ENCODE results near the gene RIC8B. TPM values are rescaled to one million over a fixed set of nuclear protein-coding genes. Genes with fewer than 3 reads are reported as not detected.

RIC8B gene
- total RNA-seq, 1 donor from 2014 or later, result 5.8 TPM

- H3K4me3 Mint-ChIP-seq, result no peak overlapping the region
Measured at GRCh38 chr12:106767206-106767605, 7.3 kb upstream of the RIC8B start.

GRCh38 chr12:106767954-106768822, 6.3 kb upstream of the RIC8B start:
- peaks cover 17% of the 10 kb centered on the region for H3K27me3 Mint-ChIP-seq
- no peaks in the 10 kb centered on the region for H3K4me1 Mint-ChIP-seq
- ATAC-seq (ENCODE audit: low read depth) (no peak), DNase-seq (no peak)
- CTCF ChIA-PET, result no interaction called here
- TF ChIP-seq, protein P1, sequence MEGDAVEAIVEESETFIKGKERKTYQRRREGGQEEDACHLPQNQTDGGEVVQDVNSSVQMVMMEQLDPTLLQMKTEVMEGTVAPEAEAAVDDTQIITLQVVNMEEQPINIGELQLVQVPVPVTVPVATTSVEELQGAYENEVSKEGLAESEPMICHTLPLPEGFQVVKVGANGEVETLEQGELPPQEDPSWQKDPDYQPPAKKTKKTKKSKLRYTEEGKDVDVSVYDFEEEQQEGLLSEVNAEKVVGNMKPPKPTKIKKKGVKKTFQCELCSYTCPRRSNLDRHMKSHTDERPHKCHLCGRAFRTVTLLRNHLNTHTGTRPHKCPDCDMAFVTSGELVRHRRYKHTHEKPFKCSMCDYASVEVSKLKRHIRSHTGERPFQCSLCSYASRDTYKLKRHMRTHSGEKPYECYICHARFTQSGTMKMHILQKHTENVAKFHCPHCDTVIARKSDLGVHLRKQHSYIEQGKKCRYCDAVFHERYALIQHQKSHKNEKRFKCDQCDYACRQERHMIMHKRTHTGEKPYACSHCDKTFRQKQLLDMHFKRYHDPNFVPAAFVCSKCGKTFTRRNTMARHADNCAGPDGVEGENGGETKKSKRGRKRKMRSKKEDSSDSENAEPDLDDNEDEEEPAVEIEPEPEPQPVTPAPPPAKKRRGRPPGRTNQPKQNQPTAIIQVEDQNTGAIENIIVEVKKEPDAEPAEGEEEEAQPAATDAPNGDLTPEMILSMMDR (IDR thresholded peaks at IDR 0.05), result no peak
- no peak overlapping the region for H3K27ac Mint-ChIP-seq
- H3K36me3 Mint-ChIP-seq (ENCODE audit: low read depth), result no peaks in the 10 kb centered on the region
- POLR2A ChIA-PET, result no interaction called here
- H3K4me3 Mint-ChIP-seq, result no peak overlapping the region
- intact Hi-C loops (cut with micrococcal nuclease), result no loop called here
- H3K9me3 Mint-ChIP-seq, result no peaks in the 10 kb centered on the region

More at GRCh38 chr12:106767206-106767605, 7.3 kb upstream of the RIC8B start:
- no peaks in the 10 kb centered on the region for H3K4me1 Mint-ChIP-seq
- DNase-seq (no peak), ATAC-seq (ENCODE audit: low read depth) (no peak)
- POLR2A ChIA-PET, result interaction anchor here (0.7 kb wide), 1 partner anchor 12 kb away, joined by 8 read pairs; no protein-coding TSS in a partner anchor
- TF ChIP-seq, protein P1 (IDR thresholded peaks at IDR 0.05), result no peak
- no peak overlapping the region for H3K27ac Mint-ChIP-seq
- CTCF ChIA-PET, result no interaction called here
- H3K9me3 Mint-ChIP-seq, result no peaks in the 10 kb centered on the region
- intact Hi-C loops (cut with micrococcal nuclease), result no loop called here
- no peaks in the 10 kb centered on the region for H3K36me3 Mint-ChIP-seq (ENCODE audit: low read depth)
- H3K27me3 Mint-ChIP-seq, result peaks cover 17% of the 10 kb centered on the region

DNA sequence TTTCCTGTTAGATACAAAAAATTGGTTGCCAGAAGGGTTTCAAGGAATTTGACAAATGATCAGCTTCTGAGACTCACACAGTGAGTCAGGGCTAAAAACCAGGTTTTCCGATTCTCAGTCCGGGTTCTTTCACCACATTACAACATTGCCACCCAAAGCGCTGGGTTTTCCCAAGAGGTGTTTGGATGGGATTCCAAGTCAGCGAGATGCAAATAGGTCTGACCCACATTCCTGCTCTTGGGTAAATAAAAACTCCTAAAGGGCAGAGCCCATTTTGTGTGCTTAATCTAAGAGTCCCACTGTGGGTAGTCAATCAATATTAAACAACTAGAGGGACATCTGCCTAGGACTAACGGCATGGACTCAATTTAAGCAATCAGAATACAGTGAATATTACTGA, 5.4 kb upstream of the RIC8B start:
- DNase-seq (no peak), ATAC-seq (ENCODE audit: low read depth) (no peak)
- Mint-ChIP-seq H3K4me1 (peaks cover 5% of the 10 kb centered on the region), H3K4me3 (no peak overlapping the region), H3K36me3 (ENCODE audit: low read depth) (peaks cover 2% of the 10 kb centered on the region), H3K9me3 (no peaks in the 10 kb centered on the region), H3K27ac (no peak overlapping the region), H3K27me3 (peaks cover 17% of the 10 kb centered on the region)
- ChIA-PET CTCF (no interaction called here), POLR2A (no interaction called here)
- TF ChIP-seq, protein P1 (IDR thresholded peaks at IDR 0.05), result no peak
- intact Hi-C loops (cut with micrococcal nuclease), result no loop called here

- DNase-seq (no peak), ATAC-seq (ENCODE audit: low read depth) (no peak)
- TF ChIP-seq, protein P1 (IDR thresholded peaks at IDR 0.05), result no peak
- POLR2A ChIA-PET, result no interaction called here
- Mint-ChIP-seq H3K36me3 (ENCODE audit: low read depth) (peaks cover 7% of the 10 kb centered on the region), H3K9me3 (no peaks in the 10 kb centered on the region), H3K4me1 (peaks cover 8% of the 10 kb centered on the region), H3K27me3 (peaks cover 17% of the 10 kb centered on the region), H3K27ac (no peak overlapping the region), H3K4me3 (no peak overlapping the region)
- intact Hi-C loops (cut with micrococcal nuclease), result no loop called here
- CTCF ChIA-PET, result no interaction called here
Measured at GRCh38 chr12:106769546-106769945, 4.9 kb upstream of the RIC8B start.

- Mint-ChIP-seq H3K27me3 (peaks cover 15% of the 10 kb centered on the region), H3K4me3 (no peak overlapping the region), H3K4me1 (peaks cover 19% of the 10 kb centered on the region), H3K9me3 (no peaks in the 10 kb centered on the region), H3K36me3 (ENCODE audit: low read depth) (peaks cover 7% of the 10 kb centered on the region), H3K27ac (no peak overlapping the region)
- DNase-seq, result no peak
- ChIA-PET CTCF (no interaction called here), POLR2A (no interaction called here)
- intact Hi-C loops (cut with micrococcal nuclease), result loop anchor here (10.0 kb wide), 1 partner anchor 213 kb away; the partner anchor contains the start of gene MTERF2
- TF ChIP-seq, protein P1 (IDR thresholded peaks at IDR 0.05), result no peak
- ATAC-seq (ENCODE audit: low read depth), result no peak
Measured at GRCh38 chr12:106771425-106771824, 3.1 kb upstream of the RIC8B start.
